HepG2 (cell line): ENCODE results near the gene LRP10. TPM values are rescaled to one million over a fixed set of nuclear protein-coding genes. Genes with fewer than 3 reads are reported as not detected.

Experiments
- ARNTL ChIP-seq: sonication (generic); formaldehyde crosslinking; IDR thresholded peaks from 2 replicates; pipeline ENCODE4 v1.4.0; 2020; ENCODE audit warnings: mild to moderate bottlenecking, missing genetic modification reagents
- BCL3 ChIP-seq: sonication (generic); formaldehyde crosslinking; IDR thresholded peaks from 2 replicates; pipeline ENCODE4 v1.5.1; 2020; ENCODE audit warnings: mild to moderate bottlenecking, missing genetic modification reagents, moderate library complexity
- HNRNPL ChIP-seq: fragments of 200-400 bp; formaldehyde crosslinking; IDR thresholded peaks from 2 replicates; pipeline ENCODE4 v1.6.1; 2017; ENCODE audit warnings: mild to moderate bottlenecking, low read depth, low read length
- MBD4 ChIP-seq: IDR thresholded peaks from 2 replicates; pipeline ENCODE4 v1.6.1; 2012; ENCODE audit warnings: low read length, inconsistent platforms, borderline replicate concordance
- PRDM4 ChIP-seq: sonication (generic); formaldehyde crosslinking; IDR thresholded peaks from 2 replicates; pipeline ENCODE4 v1.9.0; 2021; ENCODE audit warnings: missing genetic modification reagents, borderline replicate concordance
- RFXANK ChIP-seq: IDR thresholded peaks from 2 replicates; pipeline ENCODE4 v1.6.1; 2016
- TERF1 ChIP-seq: sonication (generic); formaldehyde crosslinking; IDR thresholded peaks from 2 replicates; pipeline ENCODE4 v1.8.0; 2022; ENCODE audit warnings: mild to moderate bottlenecking, missing genetic modification reagents, moderate library complexity
- TSC22D2 ChIP-seq: sonication (generic); formaldehyde crosslinking; IDR thresholded peaks from 2 replicates; pipeline ENCODE4 v1.5.1; 2020; ENCODE audit warnings: missing genetic modification reagents, mild to moderate bottlenecking, borderline replicate concordance
- ZHX2 ChIP-seq, 2 experiments: sonication (generic) in 1 of 2; formaldehyde crosslinking in 1 of 2; IDR thresholded peaks; 2 replicates each; pipeline versions ENCODE4 v1.6.1 to v1.9.0; 2014 to 2022; ENCODE audit warnings: antibody characterized with exemption in 1 of 2, borderline replicate concordance in 1 of 2, inconsistent platforms in 1 of 2, low read depth in 1 of 2, missing genetic modification reagents in 1 of 2
- ZKSCAN8 ChIP-seq: IDR thresholded peaks from 2 replicates; pipeline ENCODE4 v1.6.1; 2016; ENCODE audit warnings: borderline replicate concordance, missing genetic modification reagents, missing compliant biosample characterization
- ZNF235 ChIP-seq: sonication (generic); formaldehyde crosslinking; IDR thresholded peaks from 2 replicates; pipeline ENCODE4 v1.8.1; 2023; ENCODE audit warnings: mild to moderate bottlenecking, missing genetic modification reagents, borderline replicate concordance
- ZNF44 ChIP-seq: sonication (generic); formaldehyde crosslinking; IDR thresholded peaks from 2 replicates; pipeline ENCODE4 v1.5.1; 2020; ENCODE audit warnings: mild to moderate bottlenecking, missing genetic modification reagents
- ZNF552 ChIP-seq: sonication (generic); formaldehyde crosslinking; IDR thresholded peaks from 2 replicates; pipeline ENCODE4 v1.9.0; 2022; ENCODE audit warnings: missing genetic modification reagents, mild to moderate bottlenecking, borderline replicate concordance
- ZNF883 ChIP-seq: sonication (generic); formaldehyde crosslinking; IDR thresholded peaks from 2 replicates; pipeline ENCODE4 v1.5.1; 2020; ENCODE audit warnings: mild to moderate bottlenecking, missing genetic modification reagents; ENCODE audit errors: not compliant biosample characterization
- ZSCAN21 ChIP-seq: sonication (generic); formaldehyde crosslinking; IDR thresholded peaks from 2 replicates; pipeline ENCODE4 v1.8.0; 2022; ENCODE audit warnings: mild to moderate bottlenecking, missing genetic modification reagents, moderate library complexity, borderline replicate concordance
- polyA plus RNA-seq, 8 experiments: library from polyadenylated mRNA; depleted of rRNA in 3 of 8; stranded (reverse) in 7 of 8; unstranded in 1 of 8; fragments of >200 nt; fragmentation: Illumina TruSeq in 4 of 8; extraction: Trizol in 4 of 8; gene quantifications; 2 replicates each; pipeline versions ENCODE4 v1.2.1 to v1.2.3, GENCODE V29; 2011 to 2016; ENCODE audit warnings: low read depth in 4 of 8, missing spikeins in 1 of 8, mixed read lengths in 1 of 8; ENCODE audit not compliant: insufficient read depth in 1 of 8
- total RNA-seq, 5 experiments: library from RNA; depleted of rRNA; stranded (reverse); fragments of >200 nt; fragmentation: Illumina TruSeq; extraction: Trizol; gene quantifications; 2 replicates each; pipeline ENCODE4 v1.2.3, GENCODE V29; 2016; ENCODE audit warnings: low read depth in 1 of 5

Gene LRP10
- total and polyA plus RNA-seq, 2 of the 13 experiments (the other 11 are each of a cell fraction or from before 2014, with no cell fraction given) = 16.9 to 45.2 TPM

- TF ChIP-seq MBD4 (no peak), ZNF235 (CRISPR knock-in tag) (peak; percentile 58; the same call in 1 of the 2 replicates), ZSCAN21 (CRISPR knock-in tag) (peak; percentile 89; the same call in 1 of the 2 replicates), ARNTL (CRISPR knock-in tag) (peak; percentile 81), PRDM4 (CRISPR knock-in tag) (peak; percentile 51; the same call in 1 of the 2 replicates), RFXANK (peak; percentile 70; the same call in 1 of the 2 replicates), TSC22D2 (CRISPR knock-in tag) (peak; percentile 80; the same call in 1 of the 2 replicates), HNRNPL (peak; percentile 97), ZNF883 (CRISPR knock-in tag) (peak; percentile 98), ZHX2 (IDR thresholded peaks at IDR 0.05; ENCODE audit: low read depth) (peak; percentile 78; the same call in 1 of the 2 replicates), ZHX2 (CRISPR knock-in tag; IDR thresholded peaks at IDR 0.05; ENCODE audit: borderline replicate concordance) (no peak), ZNF44 (CRISPR knock-in tag) (peak; percentile 81), BCL3 (CRISPR knock-in tag) (peak; percentile 95), ZKSCAN8 (CRISPR knock-in tag) (peak; percentile 47; the same call in 1 of the 2 replicates), TERF1 (CRISPR knock-in tag) (no peak), ZNF552 (CRISPR knock-in tag) (peak; percentile 92; the same call in 1 of the 2 replicates)
These were observed 18.4 kb upstream of the LRP10 start (continued) for GRCh38 chr14:22852940-22853767.
